HCT116 (cell line): ENCODE measurements around the gene SAMHD1. TPM values are rescaled to one million over a fixed set of nuclear protein-coding genes. Genes with fewer than 3 reads are reported as not detected.
"Not testable (repeated sequence)": the region's sequence is repeated elsewhere in the genome, so short reads cannot be mapped to it uniquely, and the experiment has no call there.

Source experiments
- ATAC-seq: fragments of 200-7000 bp; cut with Tn5 transposase; 2 replicates; pipeline ENCODE4 v1.9.1; 2020; ENCODE audit warnings: mild to moderate bottlenecking, moderate library complexity
- BruUV-seq: library from RNA; stranded (reverse); fragments of 400-500 nt; replicated peaks from 2 replicates; lab custom pipeline; 2021; lab: Mats Ljungman, UMichigan
- CTCF ChIA-PET: fragments of 300-600 bp; sonication (Branson Sonifier 250); formaldehyde crosslinking; loops from one replicate; lab custom pipeline; 2021; ENCODE audit warnings: antibody characterized with exemption; lab: Charles Lee
- POLR2A ChIA-PET: fragments of 300-600, 350-600 bp; sonication (Branson Sonifier 250); formaldehyde crosslinking; loops from one replicate; lab custom pipeline; 2021; ENCODE audit warnings: antibody characterized with exemption; lab: Charles Lee
- RAD21 ChIA-PET, 2 experiments: fragments of 300-600 bp; sonication (Branson Sonifier 250); formaldehyde crosslinking; loops; one replicate each; lab custom pipeline; 2023; ENCODE audit warnings: low total read pairs in 2 of 2; ENCODE audit not compliant: uncharacterized antibody in 2 of 2, unreplicated experiment in 2 of 2, low non-redundant PET in 1 of 2; lab: Charles Lee
- DNase-seq: peaks from one replicate; pipeline ENCODE4 v3.0.0-alpha.2; 2010; ENCODE audit warnings: low read depth, low spot score
- H2AFZ ChIP-seq: fragments of 200-600 bp; shearing (Covaris generic), sonication (generic); 2 replicates; pipeline ENCODE4 v1.6.1; 2017; ENCODE audit warnings: low read depth, mixed run types, mixed read lengths, antibody characterized with exemption, low read length; ENCODE audit not compliant: poor library complexity, severe bottlenecking
- H3K27ac ChIP-seq: 2 replicates; pipeline ENCODE4 v1.5.1; 2012; ENCODE audit warnings: low read depth, low read length
- H3K27me3 ChIP-seq: fragments of 200-600 bp; sonication (generic); 2 replicates; pipeline ENCODE4 v1.6.1; 2016; ENCODE audit warnings: mixed run types, low read length, mixed read lengths; ENCODE audit not compliant: insufficient read depth
- H3K36me3 ChIP-seq, 2 experiments: fragments of 200-500 bp in 1 of 2; fragments of 200-600 bp in 1 of 2; sonication (Bioruptor generic) in 1 of 2; sonication (generic) in 1 of 2; 2 replicates each; pipeline versions ENCODE4 v1.5.1 to v1.6.1; 2014 to 2016; ENCODE audit warnings: low read length in 2 of 2, inconsistent platforms in 1 of 2, mixed read lengths in 1 of 2, mixed run types in 1 of 2; ENCODE audit not compliant: insufficient read depth in 2 of 2, control insufficient read depth in 1 of 2
- H3K4me1 ChIP-seq, 2 experiments: fragments of 200-600 bp in 1 of 2; sonication (generic) in 1 of 2; 2 replicates each; pipeline versions ENCODE4 v1.5.1 to v1.6.1; 2012 to 2017; ENCODE audit warnings: low read length in 2 of 2, inconsistent platforms in 1 of 2, mild to moderate bottlenecking in 1 of 2, mixed read lengths in 1 of 2, mixed run types in 1 of 2, moderate library complexity in 1 of 2; ENCODE audit not compliant: insufficient read depth in 2 of 2, control insufficient read depth in 1 of 2
- H3K4me2 ChIP-seq: fragments of 200-600 bp; sonication (generic); 2 replicates; pipeline ENCODE4 v1.6.1; 2017; ENCODE audit warnings: mixed run types, low read length, mixed read lengths
- H3K4me3 ChIP-seq, 2 experiments: fragments of 200-600 bp in 1 of 2; sonication (generic) in 1 of 2; replicated peaks in 1 of 2; 2 replicates each; pipeline ENCODE4 v1.5.1; 2011 to 2016; ENCODE audit warnings: low read length in 2 of 2, control low read depth in 1 of 2, low read depth in 1 of 2, mild to moderate bottlenecking in 1 of 2, mixed read lengths in 1 of 2, mixed run types in 1 of 2
- H3K79me2 ChIP-seq: fragments of 200-600 bp; sonication (generic); 2 replicates; pipeline ENCODE4 v1.6.1; 2017; ENCODE audit warnings: mild to moderate bottlenecking, mixed run types, low read length, moderate library complexity, mixed read lengths; ENCODE audit not compliant: insufficient read depth
- H3K9ac ChIP-seq: fragments of 200-600 bp; sonication (generic); 2 replicates; pipeline ENCODE4 v1.6.1; 2016; ENCODE audit warnings: low read length, mixed read lengths
- H3K9me2 ChIP-seq: fragments of 200-600 bp; sonication (generic), shearing (Covaris generic); 2 replicates; pipeline ENCODE4 v1.6.1; 2017; ENCODE audit warnings: mixed run types, mild to moderate bottlenecking, moderate library complexity; ENCODE audit not compliant: insufficient read depth
- H3K9me3 ChIP-seq, 2 experiments: fragments of 200-500 bp in 1 of 2; fragments of 200-600 bp in 1 of 2; sonication (Bioruptor generic) in 1 of 2; sonication (generic) in 1 of 2; 2 replicates each; pipeline ENCODE4 v1.6.1; 2014 to 2017; ENCODE audit warnings: low read length in 2 of 2, mixed read lengths in 2 of 2, inconsistent platforms in 1 of 2, low read depth in 1 of 2, mild to moderate bottlenecking in 1 of 2, mixed run types in 1 of 2, moderate library complexity in 1 of 2; ENCODE audit not compliant: control insufficient read depth in 1 of 2, insufficient read depth in 1 of 2
- H4K20me1 ChIP-seq: fragments of 200-600 bp; sonication (generic), shearing (Covaris generic); 2 replicates; pipeline ENCODE4 v1.6.1; 2017; ENCODE audit warnings: mixed run types, mild to moderate bottlenecking, moderate library complexity; ENCODE audit not compliant: insufficient read depth
- CBX3 ChIP-seq: IDR thresholded peaks from 2 replicates; pipeline ENCODE4 v1.6.1; 2012; ENCODE audit warnings: low read depth
- CEBPB ChIP-seq: IDR thresholded peaks from 2 replicates; pipeline ENCODE4 v1.6.1; 2012; ENCODE audit warnings: low read depth
- RAD21 ChIP-seq: IDR thresholded peaks from 2 replicates; pipeline ENCODE4 v1.6.1; 2012; ENCODE audit warnings: low read depth, mild to moderate bottlenecking
- intact Hi-C: fragments of 100-400 bp; cut with micrococcal nuclease; formaldehyde crosslinking; loops from 2 replicates; pipeline ENCODE4 v1.10.0; 2022
- total RNA-seq: library from RNA; stranded (reverse); gene quantifications from one replicate; pipeline ENCODE4 v1.2.1, GENCODE V29; 2021; ENCODE audit not compliant: unreplicated experiment

SAMHD1 gene
- total RNA-seq, 1 experiment from 2014 or later: 21.4 TPM

- intact Hi-C loops, ATAC-seq, BruUV-seq, H2AFZ ChIP-seq, H3K4me2 ChIP-seq, POLR2A ChIA-PET, DNase-seq, H3K4me1 ChIP-seq, H4K20me1 ChIP-seq, H3K4me3 ChIP-seq, H3K27ac ChIP-seq, H3K9me3 ChIP-seq, H3K9me2 ChIP-seq, CTCF ChIA-PET, H3K9ac ChIP-seq, H3K79me2 ChIP-seq, H3K27me3 ChIP-seq, RAD21 ChIA-PET: not testable (repeated sequence)
- peaks cover 0 to 11% of the 10 kb centered on the region in 2 experiments; a peak in 1 of 4 replicates for H3K36me3 ChIP-seq
Observed at GRCh38 chr20:36994221-36994620, 42.7 kb upstream of the SAMHD1 start.

- Histone ChIP-seq H3K4me2 (no peak overlapping the region), H3K4me3 (no peak overlapping the region), H3K27me3 (no peaks in the 10 kb centered on the region), H3K9me3 (no peaks in the 10 kb centered on the region)
- no peak for ATAC-seq
- CTCF ChIA-PET: no interaction called here
- no peak for TF ChIP-seq RAD21
- TF ChIP-seq CEBPB: no peak
- TF ChIP-seq CBX3: no peak
- TF ChIP-seq, all 23 proteins: peak for 0
- ChIA-PET POLR2A (no interaction called here), RAD21 (no interaction called here)
- H3K9ac ChIP-seq: no peak overlapping the region
- no peaks in the 10 kb centered on the region for H3K9me2 ChIP-seq
- no TSS peak for BruUV-seq
- H3K4me1 ChIP-seq: no peaks in the 10 kb centered on the region
- DNase-seq: no peak
- H2AFZ ChIP-seq: no peak overlapping the region
- intact Hi-C loops: no loop called here
- H3K27ac ChIP-seq: no peak overlapping the region
- no peaks in the 10 kb centered on the region for H3K79me2 ChIP-seq
- no peaks in the 10 kb centered on the region for H4K20me1 ChIP-seq
- H3K36me3 ChIP-seq: peaks cover 0 to 7% of the 10 kb centered on the region in 2 experiments; a peak in 1 of 4 replicates
Observed at GRCh38 chr20:36992802-36993334, 41.4 kb upstream of the SAMHD1 start.
